ENCODE measurements around the gene NOMO2.
"Not testable (repeated sequence)": the region's sequence is repeated elsewhere in the genome, so short reads cannot be mapped to it uniquely, and the experiment has no call there.

- TF ChIP-seq, protein P1, sequence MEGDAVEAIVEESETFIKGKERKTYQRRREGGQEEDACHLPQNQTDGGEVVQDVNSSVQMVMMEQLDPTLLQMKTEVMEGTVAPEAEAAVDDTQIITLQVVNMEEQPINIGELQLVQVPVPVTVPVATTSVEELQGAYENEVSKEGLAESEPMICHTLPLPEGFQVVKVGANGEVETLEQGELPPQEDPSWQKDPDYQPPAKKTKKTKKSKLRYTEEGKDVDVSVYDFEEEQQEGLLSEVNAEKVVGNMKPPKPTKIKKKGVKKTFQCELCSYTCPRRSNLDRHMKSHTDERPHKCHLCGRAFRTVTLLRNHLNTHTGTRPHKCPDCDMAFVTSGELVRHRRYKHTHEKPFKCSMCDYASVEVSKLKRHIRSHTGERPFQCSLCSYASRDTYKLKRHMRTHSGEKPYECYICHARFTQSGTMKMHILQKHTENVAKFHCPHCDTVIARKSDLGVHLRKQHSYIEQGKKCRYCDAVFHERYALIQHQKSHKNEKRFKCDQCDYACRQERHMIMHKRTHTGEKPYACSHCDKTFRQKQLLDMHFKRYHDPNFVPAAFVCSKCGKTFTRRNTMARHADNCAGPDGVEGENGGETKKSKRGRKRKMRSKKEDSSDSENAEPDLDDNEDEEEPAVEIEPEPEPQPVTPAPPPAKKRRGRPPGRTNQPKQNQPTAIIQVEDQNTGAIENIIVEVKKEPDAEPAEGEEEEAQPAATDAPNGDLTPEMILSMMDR (IDR thresholded peaks at IDR 0.05 in 2 of 3, conservative IDR thresholded peaks at IDR 0.05 in 1 of 3; ENCODE audit: borderline replicate concordance in 1 of 3, insufficient read depth in 1 of 3, low read depth in 2 of 3, low read length in 2 of 3) = not testable (repeated sequence)
- TF ChIP-seq EZH2 (IDR thresholded peaks at IDR 0.05); POLR2AphosphoS5 (IDR thresholded peaks at IDR 0.05; ENCODE audit: low read depth, low read length); POLR2A (IDR thresholded peaks at IDR 0.05; ENCODE audit: borderline replicate concordance, extremely low read depth, insufficient read depth, insufficient read length); SP1 (IDR thresholded peaks at IDR 0.05; ENCODE audit: low read depth); CEBPB (IDR thresholded peaks at IDR 0.05; ENCODE audit: low read depth); RAD21 (IDR thresholded peaks at IDR 0.05; ENCODE audit: low read depth); YY1 (IDR thresholded peaks at IDR 0.05; ENCODE audit: extremely low read depth, insufficient replicate concordance, low read depth, low read length); ZNF274 (IDR thresholded peaks at IDR 0.05; ENCODE audit: low read depth, low read length); ZBTB33 (IDR thresholded peaks at IDR 0.05; ENCODE audit: extremely low read depth, insufficient replicate concordance, low read length): not testable (repeated sequence)
- TF ChIP-seq, protein P2, sequence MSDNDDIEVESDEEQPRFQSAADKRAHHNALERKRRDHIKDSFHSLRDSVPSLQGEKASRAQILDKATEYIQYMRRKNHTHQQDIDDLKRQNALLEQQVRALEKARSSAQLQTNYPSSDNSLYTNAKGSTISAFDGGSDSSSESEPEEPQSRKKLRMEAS (IDR thresholded peaks at IDR 0.05) = not testable (repeated sequence)
These were observed 63.5 kb downstream of the NOMO2 start for GRCh38 chr16:18498430-18498829.

Measured in HCT116 (cell line).